Measurements from ENCODE around the gene SPAG17. TPM values are rescaled to one million over a fixed set of nuclear protein-coding genes. Genes with fewer than 3 reads are reported as not detected.

Gene SPAG17
- total RNA-seq, 1 experiment from 2014 or later = not detected

- H3K27ac Mint-ChIP-seq (ENCODE audit: low read depth, unreplicated experiment) = no peak overlapping the region
- H3K27me3 Mint-ChIP-seq (ENCODE audit: insufficient read depth, unreplicated experiment) = no peaks in the 10 kb centered on the region
- CTCF ChIA-PET = interaction anchor here (0.5 to 2.4 kb wide), 8 partner anchors 70 to 1220 kb away, joined by 3 to 11 read pairs (median 4); no protein-coding TSS in a partner anchor
- DNase-seq (ENCODE audit: unreplicated experiment) = peak; percentile 65
- no peak overlapping the region for H3K4me3 Mint-ChIP-seq (ENCODE audit: unreplicated experiment)
- POLR2A ChIA-PET = interaction anchor here (0.6 to 1.3 kb wide), 3 partner anchors 90 to 1223 kb away, joined by 3 to 4 read pairs (median 3); no protein-coding TSS in a partner anchor
- intact Hi-C loops (cut with micrococcal nuclease) = no loop called here
- TF ChIP-seq CTCF (IDR thresholded peaks at IDR 0.05; ENCODE audit: unreplicated experiment) = no peak
- BruUV-seq (replicated peaks) = no TSS peak
- peaks cover 7% of the 10 kb centered on the region for H3K4me1 Mint-ChIP-seq (ENCODE audit: insufficient read depth, unreplicated experiment)
- no peaks in the 10 kb centered on the region for H3K36me3 Mint-ChIP-seq (ENCODE audit: insufficient read depth, unreplicated experiment)
- H3K9me3 Mint-ChIP-seq (ENCODE audit: unreplicated experiment) = no peaks in the 10 kb centered on the region
These were observed 37.5 kb downstream of the SPAG17 start for GRCh38 chr1:118147522-118147921.

- ChIA-PET POLR2A (interaction anchor here (0.7 to 1.1 kb wide), 3 partner anchors 62 to 1114 kb away, joined by 3 to 4 read pairs (median 3); no protein-coding TSS in a partner anchor), CTCF (interaction anchor here (1.1 kb wide), 1 partner anchor 8 kb away, joined by 3 read pairs; no protein-coding TSS in a partner anchor)
- H3K4me1 Mint-ChIP-seq (ENCODE audit: insufficient read depth, unreplicated experiment) = peaks cover 7% of the 10 kb centered on the region
- no peaks in the 10 kb centered on the region for H3K9me3 Mint-ChIP-seq (ENCODE audit: unreplicated experiment)
- intact Hi-C loops (cut with micrococcal nuclease) = no loop called here
- H3K4me3 Mint-ChIP-seq (ENCODE audit: unreplicated experiment) = no peak overlapping the region
- DNase-seq (ENCODE audit: unreplicated experiment) = peak; percentile 26
- no peak for TF ChIP-seq CTCF (IDR thresholded peaks at IDR 0.05; ENCODE audit: unreplicated experiment)
- no peak overlapping the region for H3K27ac Mint-ChIP-seq (ENCODE audit: low read depth, unreplicated experiment)
- no peaks in the 10 kb centered on the region for H3K27me3 Mint-ChIP-seq (ENCODE audit: insufficient read depth, unreplicated experiment)
- no peaks in the 10 kb centered on the region for H3K36me3 Mint-ChIP-seq (ENCODE audit: insufficient read depth, unreplicated experiment)
- BruUV-seq (replicated peaks) = no TSS peak
These were observed 39.3 kb downstream of the SPAG17 start for GRCh38 chr1:118145721-118146120.

- CTCF ChIA-PET = interaction anchor here (1.1 to 1.4 kb wide), 2 partner anchors 9 to 10 kb away, joined by 3 to 4 read pairs; no protein-coding TSS in a partner anchor
- Mint-ChIP-seq H3K4me1 (ENCODE audit: insufficient read depth, unreplicated experiment) (peaks cover 7% of the 10 kb centered on the region), H3K9me3 (ENCODE audit: unreplicated experiment) (no peaks in the 10 kb centered on the region), H3K27me3 (ENCODE audit: insufficient read depth, unreplicated experiment) (no peaks in the 10 kb centered on the region), H3K36me3 (ENCODE audit: insufficient read depth, unreplicated experiment) (no peaks in the 10 kb centered on the region), H3K27ac (ENCODE audit: low read depth, unreplicated experiment) (peak overlapping the region; percentile 28), H3K4me3 (ENCODE audit: unreplicated experiment) (no peak overlapping the region)
- intact Hi-C loops (cut with micrococcal nuclease) = no loop called here
- BruUV-seq (replicated peaks) = no TSS peak
- DNase-seq (ENCODE audit: unreplicated experiment) = no peak
- POLR2A ChIA-PET = interaction anchor here (0.7 kb wide), 1 partner anchor 8 kb away, joined by 3 read pairs; no protein-coding TSS in a partner anchor
- TF ChIP-seq CTCF (IDR thresholded peaks at IDR 0.05; ENCODE audit: unreplicated experiment) = no peak
These were observed 40.3 kb downstream of the SPAG17 start for GRCh38 chr1:118144684-118145083.

- Mint-ChIP-seq H3K27me3 (ENCODE audit: insufficient read depth, unreplicated experiment) (no peaks in the 10 kb centered on the region), H3K9me3 (ENCODE audit: unreplicated experiment) (no peaks in the 10 kb centered on the region), H3K4me1 (ENCODE audit: insufficient read depth, unreplicated experiment) (peaks cover 7% of the 10 kb centered on the region), H3K36me3 (ENCODE audit: insufficient read depth, unreplicated experiment) (no peaks in the 10 kb centered on the region), H3K27ac (ENCODE audit: low read depth, unreplicated experiment) (peak overlapping the region; percentile 28), H3K4me3 (ENCODE audit: unreplicated experiment) (no peak overlapping the region)
- intact Hi-C loops (cut with micrococcal nuclease) = no loop called here
- TF ChIP-seq CTCF (IDR thresholded peaks at IDR 0.05; ENCODE audit: unreplicated experiment) = no peak
- CTCF ChIA-PET = interaction anchor here (0.6 to 1.4 kb wide), 3 partner anchors 11 to 196 kb away, joined by 3 to 4 read pairs (median 3); no protein-coding TSS in a partner anchor
- POLR2A ChIA-PET = no interaction called here
- BruUV-seq (replicated peaks) = no TSS peak
- DNase-seq (ENCODE audit: unreplicated experiment) = no peak
These were observed 41.2 kb downstream of the SPAG17 start for GRCh38 chr1:118143831-118144230.

Data from MCF 10A (cell line).